Hair follicle dermal papilla cell (primary cell): ENCODE results near the gene RABIF. TPM values are rescaled to one million over a fixed set of nuclear protein-coding genes. Genes with fewer than 3 reads are reported as not detected.

Experiments used
- small RNA-seq: library from RNA; depleted of rRNA; stranded (forward); fragments of <200 nt; gene quantifications from one replicate; pipeline ENCODE3, GENCODE V24; 2012
- total RNA-seq: library from RNA; depleted of rRNA; stranded (reverse); fragments of >200 nt; gene quantifications from 2 replicates; pipeline ENCODE4 v1.2.3, GENCODE V29; 2012

The RABIF gene
- total RNA-seq, result 7.2 and 7.6 TPM in 2 replicates

GRCh38 chr1:202888531-202889360 is at the start of gene RABIF:
Gene RABIF, minus strand, starts transcription at chr1:202889149. Its CDS starts 51 bp downstream, at chr1:202889098.

GRCh38 chr1:202926581-202927491 is 37.9 kb upstream of the RABIF start, which contains the start of gene KLHL12:
Gene KLHL12, minus strand, starts transcription at chr1:202927234. Its CDS starts 2,072 bp downstream, at chr1:202925162.

Small RNA genes within 50 kb of the gene (small RNA-seq; reads per million reads assigned to genes)
- gene RF00019, result not detected

Other genes with a start within 250 kb of the RABIF start
- gene SYT2, start 178.7 kb downstream of the RABIF start, total RNA-seq, result under 0.01 TPM in 1 of 2 replicates, not detected in the other
- gene KDM5B, start 80.7 kb downstream of the RABIF start, total RNA-seq, result 92.2 and 131 TPM in 2 replicates
- gene PCAT6, start 78.2 kb downstream of the RABIF start, total RNA-seq, result not detected in 2 replicates
- 36.0 and 38.5 TPM in 2 replicates for gene KLHL12, start 38.1 kb upstream of the RABIF start, total RNA-seq
- gene ADIPOR1, start 69.2 kb upstream of the RABIF start, total RNA-seq, result 102 and 109 TPM in 2 replicates
- gene CYB5R1, start 78.1 kb upstream of the RABIF start, total RNA-seq, result 37.3 and 39.4 TPM in 2 replicates
- 95.7 and 104 TPM in 2 replicates for gene TMEM183A, start 118.2 kb upstream of the RABIF start, total RNA-seq
- gene PPFIA4, start 137.3 kb upstream of the RABIF start, total RNA-seq, result 11.2 and 14.5 TPM in 2 replicates
- not detected in 2 replicates for gene MYOG, start 196.9 kb upstream of the RABIF start, total RNA-seq
- 1.3 and 5.5 TPM in 2 replicates for gene ADORA1, start 238.6 kb upstream of the RABIF start, total RNA-seq